Dermis blood vessel endothelial cell (primary cell): ENCODE results near the gene MED17. TPM values are rescaled to one million over a fixed set of nuclear protein-coding genes. Genes with fewer than 3 reads are reported as not detected.
A peak's percentile ranks its signal among the peaks of the same experiment; 100 is the strongest.

Experiments used
- DNase-seq: peaks from one replicate; pipeline ENCODE4 v3.0.0; 2010
- total RNA-seq: library from RNA; depleted of rRNA; stranded (reverse); fragments of >200 nt; gene quantifications from 2 replicates; pipeline ENCODE4 v1.2.3, GENCODE V29; 2014

MED17 gene
- total RNA-seq, 1 donor from 2014 or later, result 36.4 TPM

GRCh38 chr11:93849751-93850593 is 65.9 kb downstream of the MED17 start:
- DNase-seq, result peak; percentile 17

- no peak for DNase-seq
These were observed 66.5 kb downstream of the MED17 start, which contains the start of gene VSTM5 for GRCh38 chr11:93850594-93851018. Gene VSTM5 (minus strand): TSS chr11:93850618. CDS start chr11:93850502, 116 bp downstream.

GRCh38 chr11:93852242-93852641 is 68.2 kb downstream of the MED17 start:
- DNase-seq, result no peak

GRCh38 chr11:93857413-93858120 is 73.5 kb downstream of the MED17 start:
- DNase-seq, result peak; percentile 20

GRCh38 chr11:93858121-93858775 is 74.2 kb downstream of the MED17 start:
- no peak for DNase-seq

GRCh38 chr11:93861808-93862207 is 77.7 kb downstream of the MED17 start:
- DNase-seq, result no peak

Other genes starting within 250 kb of the MED17 start
- 6.2 and 25.5 TPM in 2 replicates for gene SMCO4, start 240.9 kb upstream of the MED17 start, total RNA-seq
- 28.4 and 30.1 TPM in 2 replicates for gene CEP295, start 122.6 kb upstream of the MED17 start, total RNA-seq
- 106 and 174 TPM in 2 replicates for gene TAF1D, start 42.8 kb upstream of the MED17 start, total RNA-seq
- 29.8 and 34.2 TPM in 2 replicates for gene C11orf54, start 42.6 kb upstream of the MED17 start, total RNA-seq
- 0.05 TPM in 1 of 2 replicates, not detected in the other for gene VSTM5, start 66.3 kb downstream of the MED17 start, total RNA-seq
- not detected in 2 replicates for gene HEPHL1, start 237.1 kb downstream of the MED17 start, total RNA-seq